ENCODE results near the gene TLNRD1.

The TLNRD1 gene

DNA sequence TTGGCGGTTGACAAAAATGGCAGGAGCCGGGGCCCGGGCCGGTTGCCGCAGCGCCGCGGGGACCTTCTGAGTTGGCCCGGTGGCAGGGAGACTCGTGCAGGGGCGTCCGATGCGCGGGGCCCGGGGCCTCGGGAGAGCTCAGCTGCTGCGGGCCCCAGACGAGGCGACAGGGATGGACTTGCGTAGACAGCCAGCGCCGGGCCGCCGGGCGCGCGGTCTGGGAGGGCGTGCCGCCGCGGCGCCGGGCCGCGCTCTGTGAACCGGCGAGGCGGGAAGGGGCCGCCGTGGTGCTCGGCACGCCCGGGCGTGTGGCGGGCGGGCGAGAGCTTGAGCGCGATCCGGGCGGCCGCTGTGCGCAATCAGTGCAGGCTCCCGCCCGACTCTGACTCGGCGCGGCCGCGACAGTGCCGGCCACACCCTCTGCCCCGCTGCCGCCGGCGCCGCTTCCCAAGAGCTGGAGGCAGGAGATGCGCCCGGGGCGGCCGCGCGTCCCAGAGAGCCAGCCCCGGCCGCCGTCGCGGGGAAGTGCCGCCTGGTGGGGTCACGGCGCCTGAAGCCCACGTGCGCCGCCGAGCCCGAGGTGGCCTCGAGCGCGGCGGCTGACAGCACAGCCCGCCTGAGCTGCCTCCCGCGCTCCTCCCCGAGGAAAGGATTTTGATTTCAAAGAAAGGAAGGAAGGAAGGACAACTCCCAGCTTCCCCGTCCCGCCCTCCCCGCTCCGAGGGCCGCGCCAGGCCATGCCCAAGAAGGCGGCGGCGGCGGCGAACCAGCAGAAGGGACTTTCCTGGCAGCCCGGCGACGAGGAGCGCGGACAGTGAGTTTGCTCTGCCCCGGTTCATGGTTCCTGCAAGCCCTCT lies 657 bp downstream of the TLNRD1 start:
- peak; percentile 51 to 64 for DNase-seq (ENCODE audit: low read depth in 2 of 2)

DNA sequence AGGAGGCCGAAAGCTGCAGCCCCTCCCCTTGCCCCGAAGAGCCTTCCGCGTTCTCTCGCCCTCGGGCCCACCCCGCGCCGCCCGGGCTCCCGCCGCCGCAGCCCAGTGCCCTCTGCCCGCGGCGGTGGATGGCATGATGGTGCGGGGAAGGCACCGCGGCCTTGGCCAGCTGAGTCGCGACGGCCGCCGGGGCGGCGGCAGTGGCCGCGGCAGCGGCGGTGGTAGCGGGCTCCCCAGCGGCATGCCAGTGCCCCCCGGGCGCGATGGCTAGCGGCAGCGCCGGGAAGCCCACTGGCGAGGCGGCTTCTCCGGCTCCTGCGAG lies 1.2 kb downstream of the TLNRD1 start:
- TF ChIP-seq, protein P1, sequence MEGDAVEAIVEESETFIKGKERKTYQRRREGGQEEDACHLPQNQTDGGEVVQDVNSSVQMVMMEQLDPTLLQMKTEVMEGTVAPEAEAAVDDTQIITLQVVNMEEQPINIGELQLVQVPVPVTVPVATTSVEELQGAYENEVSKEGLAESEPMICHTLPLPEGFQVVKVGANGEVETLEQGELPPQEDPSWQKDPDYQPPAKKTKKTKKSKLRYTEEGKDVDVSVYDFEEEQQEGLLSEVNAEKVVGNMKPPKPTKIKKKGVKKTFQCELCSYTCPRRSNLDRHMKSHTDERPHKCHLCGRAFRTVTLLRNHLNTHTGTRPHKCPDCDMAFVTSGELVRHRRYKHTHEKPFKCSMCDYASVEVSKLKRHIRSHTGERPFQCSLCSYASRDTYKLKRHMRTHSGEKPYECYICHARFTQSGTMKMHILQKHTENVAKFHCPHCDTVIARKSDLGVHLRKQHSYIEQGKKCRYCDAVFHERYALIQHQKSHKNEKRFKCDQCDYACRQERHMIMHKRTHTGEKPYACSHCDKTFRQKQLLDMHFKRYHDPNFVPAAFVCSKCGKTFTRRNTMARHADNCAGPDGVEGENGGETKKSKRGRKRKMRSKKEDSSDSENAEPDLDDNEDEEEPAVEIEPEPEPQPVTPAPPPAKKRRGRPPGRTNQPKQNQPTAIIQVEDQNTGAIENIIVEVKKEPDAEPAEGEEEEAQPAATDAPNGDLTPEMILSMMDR (IDR thresholded peaks at IDR 0.05; ENCODE audit: low read depth, low read length) = no peak

More for the DNA sequence above, 657 bp downstream of the TLNRD1 start:
- peak overlapping the region; percentile 80 to 85 for H3K4me3 ChIP-seq (replicated peaks in 1 of 2; ENCODE audit: low read depth in 2 of 2, low read length in 2 of 2)
- TF ChIP-seq, protein P1 (IDR thresholded peaks at IDR 0.05; ENCODE audit: low read depth, low read length) = no peak

DNA sequence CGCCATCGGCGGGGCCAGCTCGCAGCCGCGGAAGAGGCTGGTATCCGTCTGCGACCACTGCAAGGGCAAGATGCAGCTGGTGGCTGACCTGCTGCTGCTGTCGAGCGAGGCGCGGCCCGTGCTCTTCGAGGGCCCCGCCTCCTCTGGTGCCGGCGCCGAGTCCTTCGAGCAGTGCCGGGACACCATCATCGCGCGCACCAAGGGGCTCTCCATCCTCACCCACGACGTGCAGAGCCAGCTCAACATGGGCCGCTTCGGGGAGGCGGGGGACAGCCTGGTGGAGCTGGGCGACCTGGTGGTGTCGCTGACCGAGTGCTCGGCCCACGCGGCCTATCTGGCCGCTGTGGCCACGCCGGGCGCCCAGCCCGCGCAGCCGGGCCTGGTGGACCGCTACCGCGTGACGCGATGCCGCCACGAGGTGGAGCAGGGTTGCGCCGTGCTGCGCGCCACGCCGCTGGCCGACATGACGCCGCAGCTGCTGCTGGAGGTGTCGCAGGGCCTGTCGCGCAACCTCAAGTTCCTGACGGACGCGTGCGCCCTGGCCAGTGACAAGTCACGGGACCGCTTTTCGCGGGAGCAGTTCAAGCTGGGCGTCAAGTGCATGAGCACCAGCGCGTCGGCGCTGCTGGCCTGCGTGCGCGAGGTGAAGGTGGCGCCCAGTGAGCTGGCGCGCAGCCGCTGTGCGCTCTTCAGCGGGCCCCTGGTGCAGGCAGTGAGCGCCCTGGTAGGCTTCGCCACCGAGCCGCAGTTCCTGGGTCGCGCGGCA lies 1.8 kb downstream of the TLNRD1 start:
- H3K4me3 ChIP-seq (replicated peaks in 1 of 2; ENCODE audit: low read depth in 2 of 2, low read length in 2 of 2) = peak overlapping the region; percentile 50 to 80
- TF ChIP-seq, protein P1 (IDR thresholded peaks at IDR 0.05; ENCODE audit: low read depth, low read length) = no peak
- DNase-seq (ENCODE audit: low read depth in 2 of 2) = peak in 1 of 2 donors; percentile 28

More for the DNA sequence above, 1.2 kb downstream of the TLNRD1 start:
- peak overlapping the region; percentile 80 to 85 for H3K4me3 ChIP-seq (replicated peaks in 1 of 2; ENCODE audit: low read depth in 2 of 2, low read length in 2 of 2)
- DNase-seq (ENCODE audit: low read depth in 2 of 2) = no peak

DNA sequence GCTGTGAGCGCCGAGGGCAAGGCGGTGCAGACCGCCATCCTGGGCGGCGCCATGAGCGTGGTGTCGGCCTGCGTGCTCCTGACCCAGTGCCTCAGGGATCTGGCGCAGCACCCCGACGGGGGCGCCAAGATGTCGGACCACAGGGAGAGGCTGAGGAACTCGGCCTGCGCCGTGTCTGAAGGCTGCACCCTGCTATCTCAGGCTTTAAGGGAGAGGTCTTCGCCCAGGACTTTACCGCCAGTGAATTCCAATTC lies 2.3 kb downstream of the TLNRD1 start:
- peak overlapping the region in 1 of 2 donors; percentile 80 for H3K4me3 ChIP-seq (replicated peaks in 1 of 2; ENCODE audit: low read depth in 2 of 2, low read length in 2 of 2)
- DNase-seq (ENCODE audit: low read depth in 2 of 2) = no peak
- TF ChIP-seq, protein P1 (IDR thresholded peaks at IDR 0.05; ENCODE audit: low read depth, low read length) = no peak

DNA sequence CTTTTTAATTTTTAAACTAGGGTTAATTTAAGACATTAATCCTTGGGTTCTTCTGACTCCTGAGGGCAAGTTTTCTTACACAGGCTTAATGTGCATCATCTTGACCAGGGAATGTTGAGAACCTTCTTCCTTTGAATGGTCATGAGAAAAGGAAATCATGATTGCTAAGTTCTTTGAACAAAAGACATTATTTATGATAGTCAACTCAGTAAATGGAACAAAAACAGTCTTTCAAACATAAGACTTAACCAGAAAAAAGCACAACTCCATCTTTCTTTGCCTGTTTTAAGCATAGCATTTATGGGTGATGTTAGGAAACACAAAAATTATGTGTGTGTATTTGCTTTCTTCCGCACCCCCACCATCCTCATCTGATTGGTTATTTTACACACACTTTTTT lies 5.4 kb downstream of the TLNRD1 start:
- DNase-seq (ENCODE audit: low read depth in 2 of 2) = no peak
- TF ChIP-seq, protein P1 (IDR thresholded peaks at IDR 0.05; ENCODE audit: low read depth, low read length) = no peak
- H3K4me3 ChIP-seq (replicated peaks in 1 of 2; ENCODE audit: low read depth in 2 of 2, low read length in 2 of 2) = no peak overlapping the region

DNA sequence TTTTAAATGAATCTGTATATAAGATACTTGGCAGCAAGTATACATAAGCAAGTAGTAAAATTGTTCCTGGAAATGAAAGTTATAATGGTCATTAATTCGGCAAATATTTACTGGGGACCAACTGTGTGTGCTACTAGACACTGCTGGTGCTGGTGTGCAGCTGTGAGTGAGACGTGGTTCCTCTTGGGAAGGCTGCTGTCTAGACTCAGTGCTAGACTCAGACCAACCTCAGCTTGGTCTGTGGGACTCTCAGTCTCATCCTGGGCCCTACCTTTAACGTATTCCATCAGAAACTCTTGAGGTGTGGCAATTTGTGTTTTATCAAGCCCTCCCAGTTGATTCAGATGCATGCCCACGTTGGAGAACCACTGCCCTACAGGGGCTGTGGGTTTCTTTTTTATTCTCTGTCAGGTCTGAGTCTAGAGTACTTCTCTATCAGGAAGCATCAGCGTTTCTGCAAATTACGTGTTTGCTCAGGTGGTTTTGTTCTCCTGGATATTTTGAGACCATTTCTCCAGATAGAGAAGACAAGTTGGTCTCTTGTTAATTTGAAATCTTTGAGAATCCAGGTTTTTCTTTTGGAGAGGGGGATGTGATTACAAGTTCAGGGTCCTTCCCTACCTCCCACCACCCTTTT lies 6.8 kb downstream of the TLNRD1 start:
- TF ChIP-seq, protein P1 (IDR thresholded peaks at IDR 0.05; ENCODE audit: low read depth, low read length) = no peak
- H3K4me3 ChIP-seq (replicated peaks in 1 of 2; ENCODE audit: low read depth in 2 of 2, low read length in 2 of 2) = no peak overlapping the region

More for the DNA sequence above, 6.8 kb downstream of the TLNRD1 start:
- DNase-seq (ENCODE audit: low read depth in 2 of 2) = no peak
